OCI-LY7 (cell line): ENCODE results near the gene HAS3.
A peak's percentile ranks its signal among the peaks of the same experiment; 100 is the strongest.

Experiments
- CTCF ChIP-seq: fragments of 200-600 bp; sonication (generic); conservative IDR thresholded peaks from 2 replicates; pipeline ENCODE4 v1.5.1; 2014; ENCODE audit warnings: mild to moderate bottlenecking, antibody characterized with exemption, low read length, moderate library complexity, mixed read lengths
- EZH2phosphoT487 ChIP-seq: fragments of 200-600 bp; sonication (generic); IDR thresholded peaks from 2 replicates; pipeline ENCODE4 v1.6.1; 2018; ENCODE audit warnings: low read depth, borderline replicate concordance, mild to moderate bottlenecking, mixed run types, antibody characterized with exemption, low read length, moderate library complexity, mixed read lengths

- TF ChIP-seq CTCF, result peak; percentile 92
- TF ChIP-seq EZH2phosphoT487, result no peak
These were observed 44.9 kb downstream of the HAS3 start for GRCh38 chr16:69150146-69150865.
